A549 (cell line): Measurements from ENCODE around the gene ITGAX. TPM values are rescaled to one million over a fixed set of nuclear protein-coding genes. Genes with fewer than 3 reads are reported as not detected.

Source experiments
- ATAC-seq, 2 experiments: fragments of 200-7000 bp in 1 of 2; fragments of >200 bp in 1 of 2; cut with Nextera tagmentation in 1 of 2; cut with Tn5 transposase in 1 of 2; 3 replicates each; pipeline versions ENCODE4 v1.8.0 to v1.9.1; 2018 to 2020; ENCODE audit warnings: mild to moderate bottlenecking in 1 of 2, moderate library complexity in 1 of 2
- CTCF ChIA-PET: fragments of 300-600 bp; sonication (Branson Sonifier 250); formaldehyde crosslinking; extraction: SDS; loops from one replicate; lab custom pipeline; 2021; ENCODE audit warnings: antibody characterized with exemption, inconsistent platforms; lab: Yijun Ruan, JAX
- POLR2A ChIA-PET: fragments of 350-600 bp; formaldehyde crosslinking; extraction: SDS; loops from one replicate; lab custom pipeline; 2021; ENCODE audit warnings: antibody characterized with exemption, inconsistent platforms; lab: Yijun Ruan, JAX
- DNase-seq, 2 experiments: peaks; one replicate each; pipeline versions ENCODE4 v3.0.0 to v3.0.0-alpha.2; 2011 to 2016; ENCODE audit warnings: low read depth in 1 of 2, low spot score in 1 of 2
- FAIRE-seq: peaks from 2 replicates; lab custom pipeline; 2011; peaks lifted over from hg19 to GRCh38; lab: Jason Lieb, UNC
- H3K27ac ChIP-seq, 2 experiments: fragments of >200 bp; sonication (Bioruptor Twin); formaldehyde crosslinking; 3 replicates each; pipeline ENCODE4 v1.5.1; 2016 to 2017
- H3K4me1 ChIP-seq: fragments of >200 bp; sonication (Bioruptor Twin); formaldehyde crosslinking; 3 replicates; pipeline ENCODE4 v1.6.1; 2016
- H3K4me2 ChIP-seq: fragments of >200 bp; sonication (Bioruptor Twin); formaldehyde crosslinking; 3 replicates; pipeline ENCODE4 v1.6.1; 2016
- H3K4me3 ChIP-seq: fragments of >200 bp; sonication (Bioruptor Twin); formaldehyde crosslinking; 3 replicates; pipeline ENCODE4 v1.5.1; 2016
- H3K9me3 ChIP-seq: fragments of >200 bp; sonication (Bioruptor Twin); formaldehyde crosslinking; 3 replicates; pipeline ENCODE4 v1.6.1; 2016
- CHD2 ChIP-seq: fragments of 150-350 bp; IDR thresholded peaks from 2 replicates; pipeline ENCODE4 v1.6.1; 2014; ENCODE audit warnings: low read length; ENCODE audit not compliant: partially characterized antibody
- EHMT2 ChIP-seq: fragments of 200-600 bp; sonication (generic); IDR thresholded peaks from 2 replicates; pipeline ENCODE4 v1.6.1; 2016; ENCODE audit warnings: antibody characterized with exemption, low read depth, mild to moderate bottlenecking, moderate library complexity
- ELK1 ChIP-seq: fragments of 150-350 bp; IDR thresholded peaks from 2 replicates; pipeline ENCODE4 v1.6.1; 2014; ENCODE audit warnings: low read depth, mild to moderate bottlenecking, low read length
- EP300 ChIP-seq, 2 experiments: fragments of >200 bp; sonication (Bioruptor Twin); formaldehyde crosslinking; IDR thresholded peaks; 2 replicates in 1 of 2; 3 replicates in 1 of 2; pipeline ENCODE4 v1.6.1; 2016 to 2017
- FOSB ChIP-seq: fragments of 250-450 bp; sonication (Bioruptor Pico); IDR thresholded peaks from 2 replicates; pipeline ENCODE4 v1.5.0; 2020; ENCODE audit warnings: mild to moderate bottlenecking, moderate library complexity
- GATA3 ChIP-seq: IDR thresholded peaks from 2 replicates; pipeline ENCODE4 v1.6.1; 2012; ENCODE audit warnings: borderline replicate concordance
- HDAC2 ChIP-seq: fragments of 200-600 bp; sonication (generic); IDR thresholded peaks from 2 replicates; pipeline ENCODE4 v1.6.1; 2016
- HOXA7 ChIP-seq: fragments of 250-450 bp; sonication (Bioruptor Pico); IDR thresholded peaks from 2 replicates; pipeline ENCODE4 v1.5.0; 2020; ENCODE audit warnings: mild to moderate bottlenecking, moderate library complexity
- KDM5A ChIP-seq: fragments of 200-600 bp; sonication (generic); IDR thresholded peaks from 2 replicates; pipeline ENCODE4 v1.6.1; 2016; ENCODE audit warnings: antibody characterized with exemption, mild to moderate bottlenecking
- NR3C1 ChIP-seq: fragments of >200 bp; sonication (Bioruptor Twin); formaldehyde crosslinking; IDR thresholded peaks from 3 replicates; pipeline ENCODE4 v1.6.1; 2017
- PHF8 ChIP-seq: fragments of 200-600 bp; sonication (generic); IDR thresholded peaks from 2 replicates; pipeline ENCODE4 v1.6.1; 2016; ENCODE audit warnings: low read depth, mild to moderate bottlenecking, antibody characterized with exemption, moderate library complexity, borderline replicate concordance
- POLR2A ChIP-seq: IDR thresholded peaks from 2 replicates; pipeline ENCODE4 v1.6.1; 2012; ENCODE audit warnings: mild to moderate bottlenecking, low read length
- POLR2AphosphoS2 ChIP-seq: conservative IDR thresholded peaks from 2 replicates; pipeline ENCODE4 v1.6.1; 2012; ENCODE audit warnings: low read length, improper control_type of control experiment, inconsistent platforms
- RNF2 ChIP-seq: fragments of 200-600 bp; sonication (generic); IDR thresholded peaks from 2 replicates; pipeline ENCODE4 v1.6.1; 2016; ENCODE audit warnings: low read depth, mild to moderate bottlenecking, antibody characterized with exemption, moderate library complexity, borderline replicate concordance
- SMC3 ChIP-seq: fragments of >200 bp; sonication (Bioruptor Twin); formaldehyde crosslinking; IDR thresholded peaks from 3 replicates; pipeline ENCODE4 v1.6.1; 2018; ENCODE audit warnings: inconsistent platforms
- ZNF302 ChIP-seq: fragments of 250-450 bp; sonication (Bioruptor Pico); IDR thresholded peaks from 2 replicates; pipeline ENCODE4 v1.9.0; 2021; ENCODE audit warnings: inconsistent platforms, mild to moderate bottlenecking, moderate library complexity
- WGBS: methylation state at CpG from one replicate; pipeline ENCODE4 v1.1.6; 2017; ENCODE audit errors: missing lambda C conversion rate; 5-methylcytosine and 5-hydroxymethylcytosine counted together
- polyA plus RNA-seq, 4 experiments: library from polyadenylated mRNA; depleted of rRNA in 3 of 4; stranded (reverse); fragments of >200 nt; fragmentation: RNase III in 1 of 4; extraction: RNeasy Plus Mini Kit Qiagen cat#74134 plus additional on column Dnase treatment in 1 of 4; gene quantifications; 2 replicates in 3 of 4; 3 replicates in 1 of 4; pipeline ENCODE4 v1.2.3, GENCODE V29; 2011 to 2017
- TF ChIP-seq, protein P1 (sequence below): fragments of 450-650 bp; IDR thresholded peaks from 2 replicates; pipeline ENCODE4 v1.6.1; 2014; ENCODE audit warnings: antibody characterized with exemption
- TF ChIP-seq, protein P2 (sequence below): IDR thresholded peaks from 2 replicates; pipeline ENCODE4 v1.6.1; 2012
- TF ChIP-seq, protein P3 (sequence below): fragments of 250-450 bp; sonication (Bioruptor Pico); IDR thresholded peaks from 2 replicates; pipeline ENCODE4 v1.5.0; 2021; ENCODE audit warnings: mild to moderate bottlenecking, moderate library complexity, borderline replicate concordance

ITGAX gene
- polyA plus RNA-seq, 2 of the 4 experiments (the other 2 are of a cell fraction) = 0.49 to 0.87 TPM

DNA sequence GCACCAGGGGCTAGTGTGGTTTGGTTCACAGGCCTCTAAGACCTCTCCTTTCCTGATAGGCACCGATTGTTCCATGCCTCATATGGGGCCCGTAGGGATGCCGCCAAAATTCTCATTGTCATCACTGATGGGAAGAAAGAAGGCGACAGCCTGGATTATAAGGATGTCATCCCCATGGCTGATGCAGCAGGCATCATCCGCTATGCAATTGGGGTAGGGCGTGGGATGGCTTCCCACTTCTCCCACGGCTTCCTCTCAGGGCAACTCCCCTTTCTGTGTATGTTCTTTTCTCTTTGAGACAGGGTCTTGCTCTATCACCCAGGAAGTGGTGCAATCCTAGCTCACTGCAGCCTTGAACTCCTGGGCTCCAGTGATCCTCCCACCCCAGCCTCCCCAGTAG lies 5.3 kb downstream of the ITGAX start:
- CTCF ChIA-PET = interaction anchor here (1.3 to 1.5 kb wide), 2 partner anchors 22 to 83 kb away, joined by 5 read pairs; partner anchors contain the start of gene ZNF843
- H3K4me2 ChIP-seq = no peak overlapping the region
- ATAC-seq (no peak), FAIRE-seq (no peak), DNase-seq (no peak)
- no peak overlapping the region for H3K4me3 ChIP-seq
- H3K4me1 ChIP-seq = peaks cover 3% of the 10 kb centered on the region
- 53% methylated on average over 7 of the region's 7 CpGs for WGBS
- H3K27ac ChIP-seq = no peak overlapping the region
- TF ChIP-seq EHMT2 (no peak), POLR2AphosphoS2 (no peak), NR3C1 (no peak), HOXA7 (CRISPR knock-in tag) (no peak), RNF2 (no peak), CHD2 (no peak), EP300 (IDR thresholded peaks at IDR 0.05) (no peak), ZNF302 (no peak), POLR2A (no peak), KDM5A (no peak), ELK1 (no peak), SMC3 (no peak), GATA3 (no peak), HDAC2 (no peak), PHF8 (no peak), FOSB (CRISPR knock-in tag) (no peak)
- TF ChIP-seq, protein P1, sequence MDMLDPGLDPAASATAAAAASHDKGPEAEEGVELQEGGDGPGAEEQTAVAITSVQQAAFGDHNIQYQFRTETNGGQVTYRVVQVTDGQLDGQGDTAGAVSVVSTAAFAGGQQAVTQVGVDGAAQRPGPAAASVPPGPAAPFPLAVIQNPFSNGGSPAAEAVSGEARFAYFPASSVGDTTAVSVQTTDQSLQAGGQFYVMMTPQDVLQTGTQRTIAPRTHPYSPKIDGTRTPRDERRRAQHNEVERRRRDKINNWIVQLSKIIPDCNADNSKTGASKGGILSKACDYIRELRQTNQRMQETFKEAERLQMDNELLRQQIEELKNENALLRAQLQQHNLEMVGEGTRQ = no peak
- TF ChIP-seq, protein P2, sequence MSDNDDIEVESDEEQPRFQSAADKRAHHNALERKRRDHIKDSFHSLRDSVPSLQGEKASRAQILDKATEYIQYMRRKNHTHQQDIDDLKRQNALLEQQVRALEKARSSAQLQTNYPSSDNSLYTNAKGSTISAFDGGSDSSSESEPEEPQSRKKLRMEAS = no peak
- TF ChIP-seq, protein P3, sequence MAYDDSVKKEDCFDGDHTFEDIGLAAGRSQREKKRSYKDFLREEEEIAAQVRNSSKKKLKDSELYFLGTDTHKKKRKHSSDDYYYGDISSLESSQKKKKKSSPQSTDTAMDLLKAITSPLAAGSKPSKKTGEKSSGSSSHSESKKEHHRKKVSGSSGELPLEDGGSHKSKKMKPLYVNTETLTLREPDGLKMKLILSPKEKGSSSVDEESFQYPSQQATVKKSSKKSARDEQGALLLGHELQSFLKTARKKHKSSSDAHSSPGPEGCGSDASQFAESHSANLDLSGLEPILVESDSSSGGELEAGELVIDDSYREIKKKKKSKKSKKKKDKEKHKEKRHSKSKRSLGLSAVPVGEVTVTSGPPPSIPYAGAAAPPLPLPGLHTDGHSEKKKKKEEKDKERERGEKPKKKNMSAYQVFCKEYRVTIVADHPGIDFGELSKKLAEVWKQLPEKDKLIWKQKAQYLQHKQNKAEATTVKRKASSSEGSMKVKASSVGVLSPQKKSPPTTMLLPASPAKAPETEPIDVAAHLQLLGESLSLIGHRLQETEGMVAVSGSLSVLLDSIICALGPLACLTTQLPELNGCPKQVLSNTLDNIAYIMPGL (CRISPR knock-in tag) = no peak
- POLR2A ChIA-PET = no interaction called here
- H3K9me3 ChIP-seq = no peaks in the 10 kb centered on the region

DNA sequence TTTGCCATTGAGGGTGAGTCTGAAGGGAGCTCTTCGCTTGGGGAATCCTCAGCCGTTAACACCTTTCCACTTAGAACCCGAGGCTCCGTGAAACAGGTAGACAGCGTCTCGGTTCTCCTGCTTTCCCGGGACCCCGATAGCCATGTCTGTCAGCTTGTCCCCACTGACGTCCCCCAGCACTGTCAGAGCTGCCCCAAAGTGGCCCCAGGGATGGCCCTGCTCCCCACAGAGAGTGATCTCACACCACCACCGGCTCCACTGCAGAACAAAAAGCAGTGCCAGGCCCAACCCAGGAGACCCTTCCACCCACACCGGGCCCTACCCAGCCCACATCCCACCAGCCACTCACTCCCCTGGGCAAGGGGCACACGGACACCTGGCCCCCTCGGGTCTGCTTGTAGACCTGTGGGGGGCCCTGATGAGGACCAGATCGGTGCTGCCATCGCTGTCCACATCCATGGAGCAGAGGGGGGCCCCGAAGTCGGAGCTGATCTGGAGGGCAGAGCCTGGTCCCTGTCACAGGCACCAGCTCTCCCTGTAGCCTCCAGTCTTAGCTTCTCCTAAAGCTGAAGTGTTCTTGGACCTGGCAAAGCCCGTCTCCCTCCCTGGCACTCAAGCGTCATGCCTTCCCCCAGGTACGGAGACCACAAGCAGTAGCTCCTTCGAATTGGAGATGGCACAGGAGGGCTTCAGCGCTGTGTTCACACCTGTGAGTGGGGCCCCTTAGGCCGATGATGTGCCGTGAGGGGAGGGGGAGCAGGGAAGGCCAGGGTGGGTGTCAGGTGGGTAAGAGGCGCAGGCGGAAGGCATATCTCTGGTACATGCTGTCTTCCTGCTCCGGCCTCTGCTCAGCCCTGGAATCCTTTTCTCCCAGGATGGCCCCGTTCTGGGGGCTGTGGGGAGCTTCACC lies 6.5 kb downstream of the ITGAX start:
- no peak for TF ChIP-seq EHMT2
- no peak for TF ChIP-seq CHD2
- no peak for FAIRE-seq
- Histone ChIP-seq H3K4me2 (no peak overlapping the region), H3K9me3 (no peaks in the 10 kb centered on the region), H3K27ac (no peak overlapping the region), H3K4me3 (no peak overlapping the region), H3K4me1 (no peaks in the 10 kb centered on the region)
- ATAC-seq = no peak
- ChIA-PET POLR2A (no interaction called here), CTCF (interaction anchor here (0.7 to 1.5 kb wide), 4 partner anchors 12 to 219 kb away, joined by 3 to 5 read pairs (median 4); partner anchors contain the start of gene ZNF843)
- 64% methylated on average over 25 of the region's 28 CpGs for WGBS
- no peak for DNase-seq
